ENCODE measurements around the gene FHIP1B. TPM values are rescaled to one million over a fixed set of nuclear protein-coding genes. Genes with fewer than 3 reads are reported as not detected.

Gene FHIP1B
- polyA plus RNA-seq, 1 experiment, result 18.9 TPM

- Histone ChIP-seq H3K27ac (ENCODE audit: low read depth, low read length) (no peak overlapping the region), H3K4me3 (ENCODE audit: low read depth, low read length) (no peak overlapping the region), H3K9me3 (ENCODE audit: control insufficient read depth, insufficient read depth, low read length) (no peaks in the 10 kb centered on the region), H3K27me3 (ENCODE audit: control insufficient read depth, insufficient read depth, low read length) (no peaks in the 10 kb centered on the region)
- no peak for TF ChIP-seq CTCF (IDR thresholded peaks at IDR 0.05; ENCODE audit: low read depth, low read length)
- no peak for DNase-seq (ENCODE audit: low read depth, low spot score)
- POLR2A ChIA-PET, result no interaction called here
- CTCF ChIA-PET, result interaction anchor here (1.0 to 1.5 kb wide), 3 partner anchors 80 to 147 kb away, joined by 3 to 8 read pairs (median 5); no protein-coding TSS in a partner anchor
Measured at GRCh38 chr11:6216501-6216900, 17.9 kb downstream of the FHIP1B start.

- CTCF ChIA-PET, result interaction anchor here (0.7 to 1.0 kb wide), 2 partner anchors 138 to 420 kb away, joined by 3 to 4 read pairs; no protein-coding TSS in a partner anchor
- DNase-seq (ENCODE audit: low read depth, low spot score), result no peak
- no peak for TF ChIP-seq CTCF (IDR thresholded peaks at IDR 0.05; ENCODE audit: low read depth, low read length)
- Histone ChIP-seq H3K27ac (ENCODE audit: low read depth, low read length) (no peak overlapping the region), H3K9me3 (ENCODE audit: control insufficient read depth, insufficient read depth, low read length) (no peaks in the 10 kb centered on the region), H3K4me3 (ENCODE audit: low read depth, low read length) (no peak overlapping the region), H3K27me3 (ENCODE audit: control insufficient read depth, insufficient read depth, low read length) (no peaks in the 10 kb centered on the region)
- POLR2A ChIA-PET, result no interaction called here
Measured at GRCh38 chr11:6214530-6214929, 19.9 kb downstream of the FHIP1B start.

- no peak for TF ChIP-seq CTCF (IDR thresholded peaks at IDR 0.05; ENCODE audit: low read depth, low read length)
- Histone ChIP-seq H3K9me3 (ENCODE audit: control insufficient read depth, insufficient read depth, low read length) (no peaks in the 10 kb centered on the region), H3K4me3 (ENCODE audit: low read depth, low read length) (no peak overlapping the region), H3K27ac (ENCODE audit: low read depth, low read length) (no peak overlapping the region), H3K27me3 (ENCODE audit: control insufficient read depth, insufficient read depth, low read length) (no peaks in the 10 kb centered on the region)
- no peak for DNase-seq (ENCODE audit: low read depth, low spot score)
- ChIA-PET POLR2A (no interaction called here), CTCF (no interaction called here)
Measured at GRCh38 chr11:6210274-6210955, 24.0 kb downstream of the FHIP1B start.

GRCh38 chr11:6209801-6210200 lies 24.6 kb downstream of the FHIP1B start:
- no peaks in the 10 kb centered on the region for H3K27me3 ChIP-seq (ENCODE audit: control insufficient read depth, insufficient read depth, low read length)
- no peak for DNase-seq (ENCODE audit: low read depth, low spot score)
- H3K9me3 ChIP-seq (ENCODE audit: control insufficient read depth, insufficient read depth, low read length), result no peaks in the 10 kb centered on the region
- POLR2A ChIA-PET, result no interaction called here
- no peak overlapping the region for H3K27ac ChIP-seq (ENCODE audit: low read depth, low read length)
- H3K4me3 ChIP-seq (ENCODE audit: low read depth, low read length), result no peak overlapping the region
- TF ChIP-seq CTCF (IDR thresholded peaks at IDR 0.05; ENCODE audit: low read depth, low read length), result no peak
- CTCF ChIA-PET, result no interaction called here

- no peak for TF ChIP-seq CTCF (IDR thresholded peaks at IDR 0.05; ENCODE audit: low read depth, low read length)
- Histone ChIP-seq H3K9me3 (ENCODE audit: control insufficient read depth, insufficient read depth, low read length) (no peaks in the 10 kb centered on the region), H3K27me3 (ENCODE audit: control insufficient read depth, insufficient read depth, low read length) (no peaks in the 10 kb centered on the region), H3K4me3 (ENCODE audit: low read depth, low read length) (no peak overlapping the region), H3K27ac (ENCODE audit: low read depth, low read length) (no peak overlapping the region)
- CTCF ChIA-PET, result interaction anchor here (2.1 kb wide), 1 partner anchor 156 kb away, joined by 7 read pairs; no protein-coding TSS in a partner anchor
- POLR2A ChIA-PET, result no interaction called here
- no peak for DNase-seq (ENCODE audit: low read depth, low spot score)
Measured at GRCh38 chr11:6206456-6207180, 27.8 kb downstream of the FHIP1B start.
